Cardiac muscle cell (in vitro differentiated cells and primary cell): ENCODE data around the gene ACTR2. TPM values are rescaled to one million over a fixed set of nuclear protein-coding genes. Genes with fewer than 3 reads are reported as not detected.
"Not testable (repeated sequence)": the region's sequence is repeated elsewhere in the genome, so short reads cannot be mapped to it uniquely, and the experiment has no call there.

ENCODE experiments used
- DNase-seq, 2 donors: peaks; one replicate each; pipeline versions ENCODE4 v3.0.0 to v3.0.0-alpha.2; 2010 to 2017; ENCODE audit warnings: low read depth in 1 of 2, low spot score in 1 of 2
- H3K27ac ChIP-seq: fragments of 200-600 bp; sonication (generic); 2 replicates; pipeline ENCODE4 v1.5.1; 2016
- H3K27me3 ChIP-seq: fragments of 200-600 bp; sonication (generic); 2 replicates; pipeline ENCODE4 v1.6.0; 2016; ENCODE audit warnings: control low read depth
- H3K36me3 ChIP-seq: fragments of 200-600 bp; sonication (generic); 2 replicates; pipeline ENCODE4 v1.5.1; 2016; ENCODE audit warnings: control low read depth
- H3K4me1 ChIP-seq: fragments of 200-600 bp; sonication (generic); 2 replicates; pipeline ENCODE4 v1.8.1; 2017; ENCODE audit warnings: low read depth, mild to moderate bottlenecking, mixed run types
- H3K4me3 ChIP-seq: fragments of 200-600 bp; sonication (generic); 2 replicates; pipeline ENCODE4 v1.5.1; 2016; ENCODE audit warnings: mild to moderate bottlenecking
- H3K9me3 ChIP-seq: fragments of 200-600 bp; sonication (generic); 2 replicates; pipeline ENCODE4 v1.5.1; 2017; ENCODE audit warnings: low read depth, mild to moderate bottlenecking, control low read depth
- polyA plus RNA-seq: library from polyadenylated mRNA; unstranded; fragments of >200 nt; fragmentation: Nextera tagmentation; extraction: Ambion mirVana; gene quantifications from 2 replicates; pipeline ENCODE4 v1.2.1, GENCODE V29; 2016
- total RNA-seq: library from RNA; depleted of rRNA; stranded (reverse); fragments of >200 nt; gene quantifications from 2 replicates; pipeline ENCODE4 v1.2.3, GENCODE V29; 2016
- TF ChIP-seq, protein P1 (sequence below): IDR thresholded peaks from 2 replicates; pipeline ENCODE4 v1.5.1; 2012; ENCODE audit warnings: low read depth, mild to moderate bottlenecking, low read length

Gene ACTR2
- total and polyA plus RNA-seq, 2 experiments from 2014 or later: 29.5 to 39.3 TPM

GRCh38 chr2:65313954-65314256 lies 86.3 kb downstream of the ACTR2 start:
- H3K27ac ChIP-seq: no peak overlapping the region
- no peak for DNase-seq
- no peaks in the 10 kb centered on the region for H3K27me3 ChIP-seq
- peaks cover 23% of the 10 kb centered on the region for H3K36me3 ChIP-seq
- no peaks in the 10 kb centered on the region for H3K4me1 ChIP-seq
- no peak overlapping the region for H3K4me3 ChIP-seq
- H3K9me3 ChIP-seq: no peaks in the 10 kb centered on the region
- TF ChIP-seq, protein P1, sequence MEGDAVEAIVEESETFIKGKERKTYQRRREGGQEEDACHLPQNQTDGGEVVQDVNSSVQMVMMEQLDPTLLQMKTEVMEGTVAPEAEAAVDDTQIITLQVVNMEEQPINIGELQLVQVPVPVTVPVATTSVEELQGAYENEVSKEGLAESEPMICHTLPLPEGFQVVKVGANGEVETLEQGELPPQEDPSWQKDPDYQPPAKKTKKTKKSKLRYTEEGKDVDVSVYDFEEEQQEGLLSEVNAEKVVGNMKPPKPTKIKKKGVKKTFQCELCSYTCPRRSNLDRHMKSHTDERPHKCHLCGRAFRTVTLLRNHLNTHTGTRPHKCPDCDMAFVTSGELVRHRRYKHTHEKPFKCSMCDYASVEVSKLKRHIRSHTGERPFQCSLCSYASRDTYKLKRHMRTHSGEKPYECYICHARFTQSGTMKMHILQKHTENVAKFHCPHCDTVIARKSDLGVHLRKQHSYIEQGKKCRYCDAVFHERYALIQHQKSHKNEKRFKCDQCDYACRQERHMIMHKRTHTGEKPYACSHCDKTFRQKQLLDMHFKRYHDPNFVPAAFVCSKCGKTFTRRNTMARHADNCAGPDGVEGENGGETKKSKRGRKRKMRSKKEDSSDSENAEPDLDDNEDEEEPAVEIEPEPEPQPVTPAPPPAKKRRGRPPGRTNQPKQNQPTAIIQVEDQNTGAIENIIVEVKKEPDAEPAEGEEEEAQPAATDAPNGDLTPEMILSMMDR: no peak

DNA sequence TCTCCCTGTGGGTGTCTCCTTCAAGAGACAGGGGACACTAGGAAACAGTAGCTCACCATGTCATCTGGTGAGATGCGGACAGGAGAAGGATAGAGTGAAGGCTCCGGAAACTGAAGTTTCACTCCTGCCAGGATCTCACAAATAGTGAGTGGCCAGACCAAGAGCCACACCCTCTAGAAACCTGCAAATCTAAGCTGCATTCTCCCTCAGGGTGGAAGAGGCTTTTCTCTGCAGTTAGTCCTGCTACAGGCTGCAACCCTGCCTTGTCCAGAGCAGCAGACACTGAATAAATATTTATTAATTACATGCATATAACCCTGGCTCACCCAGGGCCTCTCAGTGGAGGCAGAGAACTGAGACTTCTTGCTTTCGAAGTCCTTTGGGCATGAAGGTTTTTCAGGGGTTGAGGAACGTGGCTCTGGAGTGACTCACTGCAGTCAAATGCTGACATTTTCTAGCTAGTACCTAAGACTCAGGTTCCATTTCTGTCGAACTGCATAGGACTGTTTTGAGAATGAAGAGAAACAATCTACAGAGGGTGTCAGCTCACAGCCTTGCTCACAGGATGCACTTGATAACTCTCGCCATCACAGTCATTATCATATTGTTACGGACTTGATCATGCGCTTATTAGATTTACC lies 87.3 kb downstream of the ACTR2 start:
- TF ChIP-seq, protein P1: no peak
- no peaks in the 10 kb centered on the region for H3K4me1 ChIP-seq
- H3K36me3 ChIP-seq: peaks cover 23% of the 10 kb centered on the region
- DNase-seq: no peak
- H3K27ac ChIP-seq: no peak overlapping the region
- no peaks in the 10 kb centered on the region for H3K9me3 ChIP-seq
- H3K4me3 ChIP-seq: no peak overlapping the region
- no peaks in the 10 kb centered on the region for H3K27me3 ChIP-seq

DNA sequence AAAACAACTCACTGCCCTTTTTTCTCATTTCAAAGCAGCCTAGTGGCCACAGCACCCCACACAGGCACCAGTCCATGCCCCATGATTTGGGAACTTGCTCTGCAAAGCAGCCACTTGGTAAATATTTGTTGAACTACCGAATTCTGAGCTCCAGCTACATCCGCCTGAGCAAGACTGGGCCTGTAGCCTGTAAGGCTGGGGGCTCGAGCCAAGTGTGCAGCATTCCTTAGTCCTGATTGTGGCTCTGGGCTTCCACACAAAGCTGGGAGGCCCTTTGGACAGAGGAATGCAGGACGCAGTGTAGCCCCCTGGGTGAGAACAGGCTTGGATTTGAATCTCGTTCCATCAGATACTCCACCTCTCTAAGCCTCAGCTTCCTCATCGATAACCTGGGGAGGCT lies 88.4 kb downstream of the ACTR2 start:
- TF ChIP-seq, protein P1: no peak
- Histone ChIP-seq H3K27me3 (no peaks in the 10 kb centered on the region), H3K9me3 (no peaks in the 10 kb centered on the region), H3K36me3 (peaks cover 23% of the 10 kb centered on the region), H3K27ac (no peak overlapping the region), H3K4me3 (no peak overlapping the region), H3K4me1 (no peaks in the 10 kb centered on the region)
- DNase-seq: peak in 1 of 2 donors; percentile 72

DNA sequence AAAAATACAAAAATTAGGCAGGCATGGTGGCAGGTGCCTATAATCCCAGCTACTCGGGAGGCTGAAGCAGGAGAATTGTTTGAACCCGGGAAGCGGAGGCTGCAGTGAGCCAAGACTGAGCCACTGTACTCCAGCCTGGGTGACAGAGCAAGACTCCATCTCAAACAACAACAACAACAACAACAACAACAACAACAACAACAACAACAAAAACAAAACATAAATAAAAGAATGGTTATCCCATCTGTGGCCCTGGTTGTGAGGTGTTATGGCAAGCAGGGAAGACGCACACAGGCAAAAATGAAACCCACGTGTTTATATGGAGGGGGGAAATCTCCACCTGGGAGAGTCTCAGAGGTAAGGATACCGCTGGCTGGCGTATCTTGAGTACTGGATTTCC lies 89.7 kb downstream of the ACTR2 start:
- not testable (repeated sequence) for DNase-seq, H3K27ac ChIP-seq, H3K4me1 ChIP-seq, H3K4me3 ChIP-seq, H3K27me3 ChIP-seq, H3K9me3 ChIP-seq
- H3K36me3 ChIP-seq: peaks cover 21% of the 10 kb centered on the region

GRCh38 chr2:65317841-65318240 lies 90.2 kb downstream of the ACTR2 start:
- Histone ChIP-seq H3K27me3 (no peaks in the 10 kb centered on the region), H3K36me3 (peaks cover 16% of the 10 kb centered on the region), H3K9me3 (no peaks in the 10 kb centered on the region), H3K4me3 (no peak overlapping the region), H3K27ac (no peak overlapping the region), H3K4me1 (no peaks in the 10 kb centered on the region)
- TF ChIP-seq, protein P1: no peak
- no peak for DNase-seq

DNA sequence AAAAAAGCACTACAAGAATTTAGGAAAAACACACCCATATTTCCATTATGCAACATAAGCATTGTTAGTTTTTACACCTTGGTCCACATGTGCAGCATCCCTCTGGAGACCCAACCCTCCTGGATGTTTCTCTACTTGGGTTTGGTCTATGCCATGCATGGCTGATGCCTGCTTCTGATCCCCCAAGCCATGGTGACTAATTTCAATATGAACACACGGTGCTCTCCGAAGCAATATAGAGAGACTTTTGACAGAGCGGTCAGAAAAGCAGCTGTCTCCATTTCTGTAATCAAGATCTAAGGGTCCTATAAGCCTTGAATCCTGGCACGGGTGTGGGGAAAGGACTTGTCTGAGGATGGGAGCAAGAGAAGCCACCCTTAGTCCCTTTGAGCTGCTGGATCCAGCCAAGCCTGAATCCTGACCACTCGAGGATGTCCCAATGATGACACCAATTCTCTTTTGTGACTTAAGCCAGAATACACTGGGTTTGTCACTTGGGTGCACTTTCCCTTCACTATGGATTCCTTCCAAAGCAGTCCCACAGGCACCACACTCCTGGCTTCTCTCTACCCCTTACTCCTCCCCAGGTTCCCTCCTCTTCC lies 91.5 kb downstream of the ACTR2 start:
- Histone ChIP-seq H3K4me3 (no peak overlapping the region), H3K27ac (no peak overlapping the region), H3K27me3 (no peaks in the 10 kb centered on the region), H3K36me3 (peaks cover 6% of the 10 kb centered on the region), H3K4me1 (no peaks in the 10 kb centered on the region), H3K9me3 (no peaks in the 10 kb centered on the region)
- no peak for DNase-seq
- TF ChIP-seq, protein P1: no peak
